Transverse colon (tissue), 4 donors: Measurements from ENCODE around the gene ELFN1.

Experiments
- POLR2A ChIP-seq: fragments of 450-650 bp; IDR thresholded peaks from one replicate; pipeline ENCODE4 v1.6.1; 2016; ENCODE audit warnings: antibody characterized with exemption, mild to moderate bottlenecking, moderate library complexity
- POLR2AphosphoS5 ChIP-seq, 3 donors: sonication (generic); formaldehyde crosslinking; IDR thresholded peaks; one replicate each; pipeline ENCODE4 v1.6.1; 2016; ENCODE audit warnings: antibody characterized with exemption in 3 of 3
- TF ChIP-seq, protein P1 (sequence below), 5 experiments: fragments of 200-600 bp in 3 of 5; fragments of 450-650 bp in 2 of 5; sonication (generic) in 3 of 5; IDR thresholded peaks; 1 replicate in 2 of 5; 2 replicates in 3 of 5; pipeline ENCODE4 v1.5.1; 2016 to 2017; ENCODE audit warnings: antibody characterized with exemption in 5 of 5, inconsistent platforms in 3 of 5, mild to moderate bottlenecking in 2 of 5, moderate library complexity in 1 of 5

DNA sequence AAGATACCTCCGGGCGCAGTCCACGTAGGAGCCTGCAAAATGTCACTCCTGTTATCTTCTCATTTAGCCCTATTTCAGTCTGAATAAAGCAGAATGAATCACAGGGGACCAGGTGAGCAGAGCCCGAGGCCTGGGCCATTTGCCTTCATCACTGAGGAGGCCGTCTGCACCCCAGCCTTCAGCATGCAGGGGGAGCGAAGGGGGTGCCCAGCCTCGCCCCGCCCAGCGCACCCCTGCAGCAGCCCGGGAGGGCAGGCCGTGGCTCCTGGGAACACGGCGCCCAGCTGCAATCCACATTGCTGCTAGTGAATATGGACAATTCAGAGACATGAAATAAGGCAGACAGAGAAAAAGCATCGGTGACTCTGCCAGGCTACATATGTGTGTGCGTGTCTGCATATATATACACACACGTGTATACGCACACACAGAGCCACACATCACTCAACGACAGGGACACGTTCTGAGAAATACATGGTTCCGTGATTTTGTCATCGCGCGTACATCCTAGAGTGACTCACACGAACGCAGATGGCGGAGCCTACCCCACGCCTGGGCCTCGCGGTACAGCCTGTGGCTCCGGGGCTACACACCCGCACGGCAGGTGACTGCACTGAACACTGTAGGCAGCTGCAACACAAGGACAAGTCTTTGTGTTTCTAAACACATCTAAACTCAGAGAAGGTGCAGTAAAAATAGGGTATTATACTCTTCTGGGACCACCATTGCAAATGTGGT, 15.2 kb upstream of the ELFN1 start:
- TF ChIP-seq POLR2AphosphoS5 (IDR thresholded peaks at IDR 0.05) (no peak), POLR2A (no peak)
- TF ChIP-seq, protein P1, sequence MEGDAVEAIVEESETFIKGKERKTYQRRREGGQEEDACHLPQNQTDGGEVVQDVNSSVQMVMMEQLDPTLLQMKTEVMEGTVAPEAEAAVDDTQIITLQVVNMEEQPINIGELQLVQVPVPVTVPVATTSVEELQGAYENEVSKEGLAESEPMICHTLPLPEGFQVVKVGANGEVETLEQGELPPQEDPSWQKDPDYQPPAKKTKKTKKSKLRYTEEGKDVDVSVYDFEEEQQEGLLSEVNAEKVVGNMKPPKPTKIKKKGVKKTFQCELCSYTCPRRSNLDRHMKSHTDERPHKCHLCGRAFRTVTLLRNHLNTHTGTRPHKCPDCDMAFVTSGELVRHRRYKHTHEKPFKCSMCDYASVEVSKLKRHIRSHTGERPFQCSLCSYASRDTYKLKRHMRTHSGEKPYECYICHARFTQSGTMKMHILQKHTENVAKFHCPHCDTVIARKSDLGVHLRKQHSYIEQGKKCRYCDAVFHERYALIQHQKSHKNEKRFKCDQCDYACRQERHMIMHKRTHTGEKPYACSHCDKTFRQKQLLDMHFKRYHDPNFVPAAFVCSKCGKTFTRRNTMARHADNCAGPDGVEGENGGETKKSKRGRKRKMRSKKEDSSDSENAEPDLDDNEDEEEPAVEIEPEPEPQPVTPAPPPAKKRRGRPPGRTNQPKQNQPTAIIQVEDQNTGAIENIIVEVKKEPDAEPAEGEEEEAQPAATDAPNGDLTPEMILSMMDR (IDR thresholded peaks at IDR 0.05) = no peak
